ENCODE data around the gene CD302.
"Not testable (repeated sequence)": the region's sequence is repeated elsewhere in the genome, so short reads cannot be mapped to it uniquely, and the experiment has no call there.

Gene CD302

GRCh38 chr2:159797543-159798375 is at the start of gene CD302:
TSS of gene CD302 (minus strand) at chr2:159798208. CDS start at chr2:159798198, 10 bp downstream.
- no peaks in the 10 kb centered on the region for H3K9me3 Mint-ChIP-seq
- CTCF ChIA-PET, result no interaction called here
- peaks cover 2% of the 10 kb centered on the region for H3K36me3 Mint-ChIP-seq
- peak within 1 kb of the TSS; percentile 69 for H3K4me3 Mint-ChIP-seq
- DNase-seq, result peak; percentile 37
- H3K4me1 Mint-ChIP-seq, result peaks cover 10% of the 10 kb centered on the region
- no peak within 1 kb of the TSS for H3K27ac Mint-ChIP-seq
- H3K27me3 Mint-ChIP-seq, result peaks cover 54% of the 10 kb centered on the region

DNA sequence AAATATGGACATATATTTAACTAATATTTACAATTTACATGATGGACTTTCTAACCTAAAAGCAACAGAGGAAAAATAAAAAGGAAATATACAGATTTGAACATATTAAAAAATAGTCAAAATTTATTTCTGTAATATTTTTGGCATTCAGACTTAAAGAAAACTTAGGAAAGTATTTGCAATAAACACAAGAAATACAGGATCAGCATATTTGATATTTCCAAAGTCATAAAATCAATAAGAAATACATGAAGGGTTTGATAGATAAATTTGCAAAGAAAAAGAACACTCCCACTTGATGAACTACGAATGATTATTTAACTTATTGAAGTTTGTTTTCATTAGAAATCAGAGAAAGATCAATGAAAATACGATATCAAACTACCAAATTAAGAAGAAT is 48.6 kb upstream of the CD302 start:
- DNase-seq, result no peak
- peaks cover 24% of the 10 kb centered on the region for H3K36me3 Mint-ChIP-seq
- H3K27me3 Mint-ChIP-seq, result no peaks in the 10 kb centered on the region
- no peak overlapping the region for H3K27ac Mint-ChIP-seq
- no peak overlapping the region for H3K4me3 Mint-ChIP-seq
- H3K4me1 Mint-ChIP-seq, result no peaks in the 10 kb centered on the region
- CTCF ChIA-PET, result no interaction called here
- H3K9me3 Mint-ChIP-seq, result no peaks in the 10 kb centered on the region

GRCh38 chr2:159840616-159841015 is 42.6 kb upstream of the CD302 start:
- Mint-ChIP-seq H3K36me3 (peaks cover 27% of the 10 kb centered on the region), H3K9me3 (no peaks in the 10 kb centered on the region), H3K4me1 (no peaks in the 10 kb centered on the region), H3K27me3 (no peaks in the 10 kb centered on the region), H3K27ac (no peak overlapping the region), H3K4me3 (no peak overlapping the region)
- CTCF ChIA-PET, result no interaction called here
- no peak for DNase-seq

GRCh38 chr2:159832858-159833257 is 34.9 kb upstream of the CD302 start:
- no peak overlapping the region for H3K27ac Mint-ChIP-seq
- no peaks in the 10 kb centered on the region for H3K4me1 Mint-ChIP-seq
- no peaks in the 10 kb centered on the region for H3K27me3 Mint-ChIP-seq
- H3K4me3 Mint-ChIP-seq, result no peak overlapping the region
- no peak for DNase-seq
- no peaks in the 10 kb centered on the region for H3K9me3 Mint-ChIP-seq
- H3K36me3 Mint-ChIP-seq, result peaks cover 42% of the 10 kb centered on the region
- CTCF ChIA-PET, result no interaction called here

GRCh38 chr2:159832026-159832425 is 34.0 kb upstream of the CD302 start:
- CTCF ChIA-PET, result interaction anchor here (0.6 kb wide), 1 partner anchor 18 kb away, joined by 3 read pairs; no protein-coding TSS in a partner anchor
- no peak for DNase-seq
- H3K27me3 Mint-ChIP-seq, result no peaks in the 10 kb centered on the region
- no peaks in the 10 kb centered on the region for H3K4me1 Mint-ChIP-seq
- peaks cover 47% of the 10 kb centered on the region for H3K36me3 Mint-ChIP-seq
- H3K4me3 Mint-ChIP-seq, result no peak overlapping the region
- H3K27ac Mint-ChIP-seq, result no peak overlapping the region
- H3K9me3 Mint-ChIP-seq, result peaks cover 4% of the 10 kb centered on the region

- no peaks in the 10 kb centered on the region for H3K27me3 Mint-ChIP-seq
- H3K4me3 Mint-ChIP-seq, result no peak overlapping the region
- DNase-seq, result no peak
- peaks cover 68% of the 10 kb centered on the region for H3K36me3 Mint-ChIP-seq
- no peaks in the 10 kb centered on the region for H3K4me1 Mint-ChIP-seq
- no peak overlapping the region for H3K27ac Mint-ChIP-seq
- CTCF ChIA-PET, result no interaction called here
- peaks cover 4% of the 10 kb centered on the region for H3K9me3 Mint-ChIP-seq
Measured at GRCh38 chr2:159829376-159829775, 31.4 kb upstream of the CD302 start.

DNA sequence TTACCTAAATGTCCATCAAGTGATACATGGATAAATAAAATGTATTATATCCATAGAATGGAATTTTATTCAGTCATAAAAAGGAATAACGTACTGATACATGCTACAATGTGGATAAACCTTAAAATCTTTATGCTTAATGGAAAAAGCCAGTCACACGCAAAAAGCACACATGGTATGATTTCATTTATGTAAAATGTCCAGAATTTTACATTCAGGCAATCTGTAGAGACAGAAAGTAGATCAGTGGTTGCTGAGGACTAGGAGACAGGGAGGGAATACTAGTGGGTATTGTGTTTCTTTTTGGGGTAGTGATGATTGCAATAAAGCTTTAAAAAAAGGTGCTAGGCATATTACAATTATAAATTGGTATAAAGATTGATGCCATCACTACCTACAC is 30.7 kb upstream of the CD302 start:
- CTCF ChIA-PET, result no interaction called here
- no peak overlapping the region for H3K27ac Mint-ChIP-seq
- peaks cover 69% of the 10 kb centered on the region for H3K36me3 Mint-ChIP-seq
- H3K4me3 Mint-ChIP-seq, result no peak overlapping the region
- H3K4me1 Mint-ChIP-seq, result no peaks in the 10 kb centered on the region
- no peaks in the 10 kb centered on the region for H3K27me3 Mint-ChIP-seq
- peaks cover 4% of the 10 kb centered on the region for H3K9me3 Mint-ChIP-seq
- DNase-seq, result no peak

GRCh38 chr2:159822478-159822833 is 24.4 kb upstream of the CD302 start:
- H3K9me3 Mint-ChIP-seq, CTCF ChIA-PET, H3K27ac Mint-ChIP-seq, H3K4me1 Mint-ChIP-seq, H3K27me3 Mint-ChIP-seq, H3K4me3 Mint-ChIP-seq, DNase-seq: not testable (repeated sequence)
- peaks cover 50% of the 10 kb centered on the region for H3K36me3 Mint-ChIP-seq

DNA sequence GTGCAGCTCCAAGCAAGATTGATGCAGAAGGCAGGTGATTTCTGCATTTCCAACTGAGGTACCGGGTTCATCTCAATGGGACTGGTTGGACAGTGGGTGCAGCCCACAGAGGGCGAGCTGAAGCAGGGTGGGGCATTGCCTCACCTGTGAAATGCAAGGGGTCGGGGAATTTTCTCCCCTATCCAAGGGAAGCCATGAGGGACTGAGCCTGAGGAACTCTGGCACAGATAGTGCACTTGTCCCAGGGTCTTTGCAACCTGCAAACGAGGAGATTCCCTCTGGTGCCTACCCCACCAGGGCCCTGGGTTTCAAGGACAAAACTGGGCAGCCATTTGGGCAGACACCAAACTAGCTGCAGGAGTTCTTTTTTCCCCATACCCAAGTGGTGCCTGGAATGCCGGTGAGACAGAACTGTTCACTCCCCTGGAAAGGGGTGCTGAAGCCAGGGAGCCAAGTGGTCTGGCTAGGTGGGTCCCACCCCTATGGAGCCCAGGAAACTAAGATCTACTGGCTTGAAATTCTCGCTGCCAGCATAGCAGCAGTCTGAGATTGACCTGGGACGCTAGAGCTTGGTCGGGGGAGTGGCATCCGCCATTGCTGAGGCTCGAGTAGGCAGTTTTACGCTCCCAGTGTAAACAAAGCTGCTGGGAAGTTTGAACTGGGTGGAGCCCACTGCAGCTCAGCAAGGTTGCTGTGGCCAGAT is 23.9 kb upstream of the CD302 start:
- H3K4me1 Mint-ChIP-seq, H3K27me3 Mint-ChIP-seq, H3K27ac Mint-ChIP-seq, H3K9me3 Mint-ChIP-seq, DNase-seq, H3K4me3 Mint-ChIP-seq, CTCF ChIA-PET: not testable (repeated sequence)
- peaks cover 45% of the 10 kb centered on the region for H3K36me3 Mint-ChIP-seq

- DNase-seq, result no peak
- H3K4me1 Mint-ChIP-seq, result no peaks in the 10 kb centered on the region
- H3K9me3 Mint-ChIP-seq, result no peaks in the 10 kb centered on the region
- H3K27ac Mint-ChIP-seq, result no peak overlapping the region
- H3K36me3 Mint-ChIP-seq, result peaks cover 24% of the 10 kb centered on the region
- no peak overlapping the region for H3K4me3 Mint-ChIP-seq
- H3K27me3 Mint-ChIP-seq, result no peaks in the 10 kb centered on the region
- CTCF ChIA-PET, result no interaction called here
Measured at GRCh38 chr2:159818940-159819339, 20.9 kb upstream of the CD302 start.

DNA sequence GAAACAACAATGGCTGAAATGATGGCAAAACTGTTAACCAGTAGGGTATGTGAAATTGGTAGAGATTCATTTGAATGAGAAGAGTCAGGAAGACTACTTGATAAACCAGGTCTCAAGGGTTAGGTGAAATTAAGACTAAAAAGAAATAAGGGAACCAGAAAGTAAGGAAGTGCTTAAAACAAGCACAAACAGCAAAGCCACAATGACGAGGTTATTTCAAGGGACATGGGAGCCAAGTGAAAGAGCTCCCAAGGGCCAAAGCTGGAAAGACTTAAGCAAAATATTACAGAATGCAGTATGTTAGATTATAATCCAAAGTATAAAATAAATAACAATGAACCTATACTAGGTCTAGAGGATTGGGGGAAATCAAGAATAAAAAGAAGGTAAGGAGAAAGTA is 19.3 kb upstream of the CD302 start:
- Mint-ChIP-seq H3K9me3 (no peaks in the 10 kb centered on the region), H3K4me1 (no peaks in the 10 kb centered on the region), H3K4me3 (no peak overlapping the region), H3K27me3 (no peaks in the 10 kb centered on the region), H3K27ac (no peak overlapping the region), H3K36me3 (peaks cover 22% of the 10 kb centered on the region)
- CTCF ChIA-PET, result interaction anchor here (1.2 kb wide), 1 partner anchor 9 kb away, joined by 4 read pairs; no protein-coding TSS in a partner anchor
- no peak for DNase-seq

GRCh38 chr2:159811232-159811631 is 13.2 kb upstream of the CD302 start:
- H3K4me3 Mint-ChIP-seq, result no peak overlapping the region
- DNase-seq, result no peak
- H3K4me1 Mint-ChIP-seq, result no peaks in the 10 kb centered on the region
- no peak overlapping the region for H3K27ac Mint-ChIP-seq
- H3K27me3 Mint-ChIP-seq, result no peaks in the 10 kb centered on the region
- CTCF ChIA-PET, result no interaction called here
- H3K9me3 Mint-ChIP-seq, result no peaks in the 10 kb centered on the region
- peaks cover 15% of the 10 kb centered on the region for H3K36me3 Mint-ChIP-seq

DNA sequence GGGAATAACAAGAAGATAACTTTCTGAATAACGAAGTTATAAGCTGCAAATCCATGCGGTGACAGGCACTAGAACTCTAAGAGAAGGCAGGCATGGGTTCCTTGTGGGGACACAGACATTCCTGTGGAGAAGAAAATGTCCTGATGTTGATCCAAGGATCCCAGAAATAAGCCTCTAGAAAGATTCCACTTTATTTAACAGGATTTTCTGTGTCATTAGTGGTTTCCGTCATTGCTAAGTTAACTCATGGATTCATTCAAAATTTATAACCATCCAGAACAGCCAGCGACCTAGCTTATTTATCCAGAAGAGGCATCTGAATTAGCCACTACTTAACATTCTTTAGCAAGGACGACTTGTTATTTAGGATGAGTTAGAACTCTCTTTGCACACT is 10.0 kb upstream of the CD302 start:
- CTCF ChIA-PET, result interaction anchor here (1.0 to 1.3 kb wide), 2 partner anchors 9 to 908 kb away, joined by 3 to 4 read pairs; no protein-coding TSS in a partner anchor
- Mint-ChIP-seq H3K4me3 (no peak overlapping the region), H3K27ac (no peak overlapping the region), H3K36me3 (peaks cover 9% of the 10 kb centered on the region), H3K27me3 (no peaks in the 10 kb centered on the region), H3K4me1 (no peaks in the 10 kb centered on the region), H3K9me3 (no peaks in the 10 kb centered on the region)
- no peak for DNase-seq

DNA sequence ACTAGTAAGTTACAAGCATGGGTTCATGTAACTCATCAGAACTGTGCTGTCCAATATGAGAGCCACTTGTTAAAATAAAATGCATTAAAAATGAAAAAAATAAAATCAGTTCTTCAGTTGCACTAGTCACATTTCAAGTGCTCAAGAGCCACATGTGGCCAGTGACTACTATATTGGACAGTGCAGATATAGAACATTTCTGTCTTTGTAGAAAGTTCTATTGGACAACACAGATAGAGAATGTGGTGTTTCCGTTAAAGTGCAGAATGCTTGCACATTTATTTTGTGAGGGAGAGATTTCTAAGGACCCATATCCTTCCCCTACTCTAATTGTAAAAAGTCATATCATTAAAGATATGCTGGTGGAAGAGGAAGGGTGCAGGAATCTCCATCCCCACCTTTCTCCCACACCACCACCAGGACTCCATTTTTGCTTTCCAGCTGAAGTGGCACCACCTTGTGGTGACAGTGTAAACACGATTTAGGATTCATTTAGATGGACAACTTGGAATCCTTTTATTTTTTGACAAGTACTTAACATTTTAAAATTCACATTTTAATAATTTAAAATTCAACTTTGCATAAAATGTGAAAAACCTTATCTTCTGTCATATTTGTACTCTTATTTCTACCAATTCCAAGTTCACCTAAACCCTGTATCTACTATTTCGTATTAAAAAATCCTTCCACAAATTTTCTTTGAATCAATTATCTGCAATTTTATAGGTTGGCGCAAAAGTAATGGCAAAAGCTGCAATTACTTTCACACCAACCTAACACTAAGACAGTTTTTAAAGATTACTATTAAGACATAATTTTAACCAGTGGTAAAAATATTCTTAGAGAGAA is 9.4 kb upstream of the CD302 start:
- CTCF ChIA-PET, result interaction anchor here (1.3 kb wide), 1 partner anchor 10 kb away, joined by 4 read pairs; no protein-coding TSS in a partner anchor
- H3K4me1 Mint-ChIP-seq, result no peaks in the 10 kb centered on the region
- no peaks in the 10 kb centered on the region for H3K9me3 Mint-ChIP-seq
- H3K27me3 Mint-ChIP-seq, result no peaks in the 10 kb centered on the region
- peak; percentile 21 for DNase-seq
- peaks cover 5% of the 10 kb centered on the region for H3K36me3 Mint-ChIP-seq
- H3K4me3 Mint-ChIP-seq, result no peak overlapping the region
- no peak overlapping the region for H3K27ac Mint-ChIP-seq
